RCC 7860 (cell line): Measurements from ENCODE around the gene TRPM1.

ENCODE experiments used
- DNase-seq: peaks from one replicate; pipeline ENCODE4 v3.0.0-alpha.2; 2015; ENCODE audit warnings: low spot score
- FAIRE-seq: peaks from 2 replicates; lab custom pipeline; 2012; peaks lifted over from hg19 to GRCh38; lab: Jason Lieb, UNC

TRPM1 gene

DNA sequence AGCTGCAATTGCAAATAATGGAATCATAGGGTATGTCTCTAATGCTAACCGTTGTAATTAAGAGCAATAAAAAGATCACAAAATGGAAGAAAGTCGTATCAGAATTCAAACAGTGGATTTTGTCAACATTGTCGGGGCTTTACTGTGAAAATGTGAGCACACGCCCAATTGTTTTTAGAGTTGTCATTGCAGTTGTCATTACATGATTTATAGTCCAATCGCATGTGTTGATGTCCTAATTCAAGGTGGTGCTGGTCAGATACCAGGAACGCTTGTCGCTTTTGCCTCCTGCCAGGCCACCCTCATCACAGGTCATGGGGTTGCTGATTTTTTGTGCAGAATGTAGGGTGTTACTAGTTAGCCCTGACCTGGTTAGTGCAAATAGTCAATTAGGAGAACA, 16.2 kb downstream of the TRPM1 start:
- DNase-seq: no peak
- no peak for FAIRE-seq

DNA sequence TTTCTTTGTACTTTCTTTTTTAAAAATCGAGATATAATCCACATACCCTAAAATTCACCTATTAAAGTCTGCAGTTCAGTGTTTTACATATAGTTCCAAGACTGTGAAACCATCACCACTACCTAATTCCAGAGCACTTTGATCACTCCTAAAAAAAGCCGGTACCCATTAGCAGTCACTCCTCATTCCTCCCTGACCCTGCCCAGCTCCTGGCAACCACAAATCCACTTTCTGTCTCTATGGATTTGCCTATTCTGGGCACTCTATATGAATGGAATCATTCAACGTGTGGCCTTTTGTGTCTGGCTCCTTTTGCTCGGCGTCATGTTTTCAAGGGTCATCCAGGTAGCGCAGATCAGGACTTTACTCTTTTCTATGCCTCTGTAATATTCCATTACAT, 17.3 kb downstream of the TRPM1 start:
- FAIRE-seq (no peak), DNase-seq (no peak)

GRCh38 chr15:31083370-31083780, 18.1 kb downstream of the TRPM1 start:
- FAIRE-seq (no peak), DNase-seq (no peak)

DNA sequence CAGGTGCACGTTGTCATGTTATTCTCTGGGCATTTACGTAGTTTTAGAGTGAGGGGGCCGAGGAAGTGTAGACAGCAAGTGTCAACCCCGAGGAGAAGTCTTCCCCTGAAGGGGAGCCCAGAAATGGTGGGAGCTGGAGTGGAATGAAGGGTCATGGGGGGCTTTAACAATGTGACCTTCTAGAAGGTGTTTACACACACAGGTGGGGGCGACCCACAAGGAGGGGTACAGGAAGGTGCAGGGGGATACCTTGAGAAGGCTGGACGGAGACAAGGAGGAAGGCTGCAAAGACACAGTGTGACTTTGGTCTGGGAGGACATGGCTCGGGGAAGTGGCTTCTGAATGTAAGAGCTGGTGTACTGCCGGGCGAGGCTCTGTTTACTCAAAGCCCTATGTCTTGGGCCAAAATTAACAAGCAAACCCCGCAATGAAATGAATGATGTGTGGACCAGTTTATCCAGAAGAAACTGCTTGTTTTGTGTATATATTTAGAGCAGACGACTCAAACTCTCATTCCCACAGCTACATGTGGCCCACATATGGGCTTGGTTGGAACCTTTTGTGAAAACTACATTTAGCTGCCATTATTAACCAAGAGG, 18.7 kb downstream of the TRPM1 start:
- FAIRE-seq: no peak
- DNase-seq: no peak

DNA sequence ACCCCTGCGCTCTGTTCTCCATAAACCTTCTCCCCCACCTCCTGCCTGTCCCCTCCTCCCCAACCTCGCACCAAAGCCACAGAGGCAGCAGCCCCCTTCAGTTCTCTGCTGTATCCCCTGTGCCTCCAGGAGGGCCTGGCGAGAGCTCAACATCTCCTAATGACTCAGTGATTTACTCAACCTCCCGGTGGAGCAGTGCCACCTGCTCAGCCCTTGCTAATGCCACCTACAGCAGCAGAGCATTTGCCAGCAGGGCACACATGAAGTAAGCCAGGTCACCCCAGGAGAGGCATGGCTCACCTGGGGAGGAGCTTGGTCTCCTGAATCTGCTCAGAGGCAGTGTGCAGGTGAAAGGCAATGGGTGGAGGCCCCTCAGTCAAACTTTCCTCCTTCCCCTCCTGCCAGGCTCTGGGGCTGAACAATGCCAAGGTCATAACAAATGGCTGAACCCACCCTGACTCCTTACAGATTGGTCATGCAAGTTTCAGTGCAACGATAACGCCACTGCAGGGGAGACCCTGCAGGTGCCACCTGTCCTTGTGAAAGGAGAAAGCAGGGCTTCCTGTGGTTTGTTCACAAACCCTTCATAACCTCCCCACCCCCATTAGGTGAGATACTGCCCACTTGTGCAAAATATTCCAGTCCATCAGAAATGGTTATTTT, 19.8 kb downstream of the TRPM1 start:
- no peak for DNase-seq

DNA sequence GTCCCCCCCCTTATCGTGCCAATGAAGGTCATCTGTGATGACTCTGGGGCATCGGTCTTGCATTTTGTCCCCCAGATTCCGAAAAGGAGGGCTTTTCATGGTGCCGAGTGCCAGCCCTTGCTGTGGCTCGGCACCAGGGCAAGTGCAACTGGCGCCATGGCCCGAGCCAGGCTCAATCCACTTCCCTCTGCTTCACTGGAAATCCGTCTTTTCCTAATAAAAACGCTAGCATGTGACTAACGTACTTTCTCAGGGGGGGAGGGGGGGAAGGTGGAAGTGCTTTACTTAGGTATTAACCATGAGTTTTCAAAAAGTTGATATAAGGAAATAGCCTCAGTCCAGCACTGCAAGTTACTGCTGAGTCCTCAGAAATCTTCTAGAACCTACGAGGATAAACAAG, 20.5 kb downstream of the TRPM1 start:
- FAIRE-seq (no peak), DNase-seq (no peak)

More for the DNA sequence above, 19.8 kb downstream of the TRPM1 start:
- no peak for FAIRE-seq

GRCh38 chr15:31080591-31081014, 20.9 kb downstream of the TRPM1 start:
- no peak for FAIRE-seq
- DNase-seq: no peak

DNA sequence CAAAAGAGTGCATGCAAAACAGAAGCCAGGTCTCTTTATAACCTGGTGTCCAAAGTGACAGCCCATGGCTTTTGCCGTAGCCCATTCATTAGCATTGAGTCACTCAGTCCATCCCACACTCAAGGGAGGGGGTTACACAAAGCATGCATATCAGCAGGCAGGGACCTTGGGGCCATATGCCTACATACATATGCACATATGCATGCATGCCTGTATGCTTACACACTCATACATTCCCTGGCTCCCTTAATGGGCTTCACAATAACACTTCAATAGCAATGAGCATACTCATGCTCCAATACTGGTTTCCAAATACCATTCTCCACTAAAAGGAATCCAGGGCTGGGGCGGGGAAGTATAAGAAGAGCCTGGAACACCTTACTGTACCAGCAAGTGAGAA, 22.0 kb downstream of the TRPM1 start:
- no peak for FAIRE-seq
- DNase-seq: no peak

- no peak for DNase-seq
- no peak for FAIRE-seq
Measured at GRCh38 chr15:31078471-31078870, 23.1 kb downstream of the TRPM1 start.

- FAIRE-seq (no peak), DNase-seq (no peak)
Measured at GRCh38 chr15:31077941-31078340, 23.6 kb downstream of the TRPM1 start.

DNA sequence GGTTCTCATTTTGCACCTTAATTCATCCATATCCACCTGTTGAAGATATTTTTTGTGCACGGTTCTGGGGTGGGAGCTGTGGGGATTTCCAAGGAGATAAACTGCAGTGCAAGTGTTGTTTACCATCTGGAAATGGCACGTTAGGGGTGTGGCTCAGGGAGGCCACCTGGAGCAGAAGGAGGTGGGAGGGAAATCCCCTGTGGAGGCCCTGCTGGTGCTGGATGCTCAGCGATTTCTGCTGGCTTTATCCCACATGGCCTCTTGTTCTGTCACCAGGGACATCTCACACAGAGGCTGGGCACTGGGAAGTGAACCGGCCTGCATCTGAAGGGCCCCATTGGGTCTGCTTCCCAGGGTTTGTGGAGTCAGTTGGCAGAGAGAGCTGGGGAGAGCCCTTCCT, 24.3 kb downstream of the TRPM1 start:
- DNase-seq: no peak

DNA sequence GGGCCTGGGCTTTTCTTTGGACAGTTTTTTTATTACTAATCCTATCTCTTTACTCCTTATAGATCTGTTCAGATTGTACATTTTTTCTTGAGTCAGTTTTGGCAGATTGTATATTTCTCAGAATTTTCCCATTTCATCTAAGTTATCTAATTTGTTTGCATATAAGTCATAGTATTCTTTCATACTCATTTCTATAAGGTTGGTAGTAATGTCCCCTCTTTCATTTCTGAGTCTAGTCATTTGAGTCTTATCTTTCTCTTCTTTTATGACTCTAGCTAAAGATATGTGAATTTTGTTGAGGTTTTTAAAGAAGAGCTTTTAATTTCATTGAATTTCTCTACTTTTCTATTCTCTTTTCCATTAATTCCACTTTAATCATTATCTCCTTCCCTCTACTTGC, 27.2 kb downstream of the TRPM1 start:
- DNase-seq: no peak
- FAIRE-seq: no peak

More for the DNA sequence above, 24.3 kb downstream of the TRPM1 start:
- no peak for FAIRE-seq

- FAIRE-seq: no peak
- DNase-seq: no peak
Measured at GRCh38 chr15:31070867-31071266, 30.7 kb downstream of the TRPM1 start.

DNA sequence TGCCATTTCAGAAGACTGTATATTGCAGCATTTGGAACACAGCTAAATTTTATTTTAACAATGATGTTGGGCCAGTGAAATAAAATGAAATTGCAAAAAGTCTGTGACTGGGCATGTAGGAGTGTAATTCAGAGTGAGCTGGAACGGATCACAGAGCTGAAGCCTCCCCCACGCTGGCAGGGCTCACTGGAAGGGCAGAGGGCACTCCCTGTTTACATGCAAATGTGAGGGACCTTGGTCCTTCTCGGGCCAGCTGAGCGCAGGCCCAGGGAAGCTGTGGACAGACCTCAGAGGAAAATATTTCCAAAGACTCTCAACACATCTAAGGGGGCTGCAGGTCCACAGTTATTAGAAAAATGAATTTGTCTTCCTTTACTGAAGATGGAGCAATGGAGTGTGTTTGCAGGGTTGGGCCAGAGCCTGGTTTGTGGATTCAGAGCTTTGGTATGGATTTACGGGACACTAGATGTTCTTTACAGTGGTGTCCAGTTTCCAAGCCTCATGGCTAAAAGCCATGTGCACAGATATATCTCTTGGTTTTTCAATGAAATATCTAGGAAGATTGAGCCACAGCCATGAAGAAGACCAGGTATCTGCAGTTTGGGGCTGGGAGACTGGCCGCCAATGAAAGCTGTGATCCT, 32.0 kb downstream of the TRPM1 start:
- DNase-seq: no peak
- no peak for FAIRE-seq

- FAIRE-seq: no peak
- DNase-seq: no peak
Measured at GRCh38 chr15:31067890-31068603, 33.5 kb downstream of the TRPM1 start.

- DNase-seq (no peak), FAIRE-seq (no peak)
Measured at GRCh38 chr15:31065824-31066223, 35.7 kb downstream of the TRPM1 start.

- FAIRE-seq: no peak
- no peak for DNase-seq
Measured at GRCh38 chr15:31062911-31063310, 38.6 kb downstream of the TRPM1 start.

DNA sequence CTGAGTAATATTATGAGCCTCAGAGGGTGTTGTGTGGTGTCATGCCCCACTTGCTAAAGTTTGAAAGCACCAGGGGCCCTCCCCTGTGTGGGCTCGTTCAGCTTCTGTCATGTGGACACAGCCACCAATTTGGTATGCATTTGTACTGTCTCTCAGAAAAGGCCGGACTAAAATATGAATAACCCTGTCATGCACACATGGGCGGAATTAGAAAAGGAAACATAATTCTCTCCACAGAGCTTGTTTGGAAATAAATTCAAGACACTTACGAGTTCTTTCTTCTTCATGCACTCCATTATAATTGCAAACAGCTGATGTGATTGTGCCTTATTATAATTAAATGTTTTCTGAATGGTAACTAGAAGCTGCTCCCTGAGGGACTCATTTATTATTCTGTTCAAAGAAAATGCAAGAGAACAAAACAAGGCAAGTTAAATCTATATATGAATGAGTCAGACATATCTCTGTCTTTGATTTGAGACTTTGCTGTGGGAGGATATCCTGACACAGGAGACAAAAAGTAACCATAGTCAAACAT, 39.1 kb downstream of the TRPM1 start:
- no peak for FAIRE-seq
- DNase-seq: no peak

DNA sequence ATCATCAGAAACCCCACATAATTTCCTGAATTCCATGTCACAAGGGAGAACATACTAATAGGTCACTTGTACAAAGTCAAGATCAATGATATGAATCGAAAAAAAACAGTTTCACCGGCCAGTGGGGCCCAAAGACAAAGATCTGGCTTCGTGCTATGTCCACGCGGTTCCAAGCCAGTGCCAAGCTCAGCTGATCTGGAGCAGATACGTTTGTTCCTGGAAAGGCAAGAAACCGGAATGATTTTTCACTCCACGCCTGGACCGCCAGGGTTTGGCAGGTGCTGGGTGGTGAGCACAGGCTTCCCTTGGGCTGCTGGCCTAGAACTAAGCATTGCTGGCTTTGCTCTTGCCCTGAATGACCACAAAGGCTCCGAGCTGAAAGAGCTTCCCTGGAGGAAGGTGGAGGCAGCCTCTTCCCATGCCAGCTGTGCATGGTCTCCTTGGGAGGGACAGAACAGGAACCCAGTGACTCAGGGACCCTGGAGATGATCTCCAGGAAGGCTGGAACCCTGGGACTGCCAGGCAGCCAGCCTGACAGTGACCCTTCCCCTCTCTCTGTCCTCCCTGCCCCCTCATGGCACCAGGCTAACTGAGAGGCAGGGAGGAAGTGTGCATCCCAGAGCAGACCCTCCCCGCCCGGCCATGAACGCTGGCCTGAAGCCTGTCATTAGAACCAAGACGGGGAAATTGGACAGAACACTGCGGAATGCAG, 40.9 kb downstream of the TRPM1 start:
- DNase-seq (no peak), FAIRE-seq (no peak)

DNA sequence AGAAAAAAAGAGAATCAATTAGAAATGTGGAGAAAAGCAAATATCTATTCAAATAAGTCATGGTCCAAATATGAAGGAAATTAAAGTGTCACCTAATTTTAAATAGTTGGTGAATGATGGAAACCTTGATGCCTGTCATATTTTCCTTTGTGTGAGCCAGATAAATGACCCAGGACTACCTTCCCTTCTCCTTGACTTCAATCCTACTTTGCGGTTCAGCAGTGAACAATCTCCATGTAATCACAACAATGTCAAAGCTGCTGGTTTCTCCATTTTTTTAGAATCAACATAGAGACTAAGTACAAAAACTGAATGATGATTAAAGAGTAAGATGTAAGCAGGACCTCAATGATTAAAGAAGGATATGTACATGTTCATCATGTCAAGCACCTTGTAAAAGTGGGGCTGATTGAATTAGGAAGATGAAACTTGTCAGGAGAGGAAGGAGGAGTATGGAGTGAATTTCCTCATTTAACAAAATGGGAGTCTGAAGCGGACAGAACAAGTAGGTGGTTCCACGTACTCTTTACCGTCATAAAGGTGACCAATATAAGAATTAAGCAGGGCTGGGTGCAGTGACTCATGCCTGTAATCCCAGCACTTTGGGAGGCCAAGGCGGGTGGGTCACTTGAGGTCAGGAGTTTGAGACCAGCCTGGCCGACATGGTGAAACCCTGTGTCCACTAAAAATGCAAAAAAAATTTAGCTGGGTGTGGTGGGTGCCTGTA, 43.1 kb downstream of the TRPM1 start:
- no peak for DNase-seq
- FAIRE-seq: no peak
